Smooth muscle cell (in vitro differentiated cells): ENCODE results near the gene SLC35A2. TPM values are rescaled to one million over a fixed set of nuclear protein-coding genes. Genes with fewer than 3 reads are reported as not detected.

Source experiments
- DNase-seq: peaks from one replicate; lab custom pipeline; 2025; ENCODE audit not compliant: unreplicated experiment; lab: John Stamatoyannopoulos, UW
- H2AFZ ChIP-seq: fragments of 200-600 bp; sonication (generic); 2 replicates; pipeline ENCODE4 v1.6.0; 2016; ENCODE audit warnings: antibody characterized with exemption, low read depth, mild to moderate bottlenecking
- H3F3A ChIP-seq: fragments of 200-600 bp; sonication (generic); 2 replicates; pipeline ENCODE4 v1.6.0; 2017; ENCODE audit warnings: antibody characterized with exemption, low read depth
- H3K27ac ChIP-seq: fragments of 200-600 bp; sonication (generic); 2 replicates; pipeline ENCODE4 v1.5.1; 2016; ENCODE audit warnings: low read depth, mild to moderate bottlenecking
- H3K27me3 ChIP-seq: fragments of 200-600 bp; sonication (generic); 2 replicates; pipeline ENCODE4 v1.6.1; 2016; ENCODE audit warnings: low read depth, mild to moderate bottlenecking
- H3K36me3 ChIP-seq: fragments of 200-600 bp; sonication (generic); 2 replicates; pipeline ENCODE4 v1.5.1; 2016; ENCODE audit warnings: low read depth
- H3K4me1 ChIP-seq: fragments of 200-600 bp; sonication (generic); 2 replicates; pipeline ENCODE4 v1.5.1; 2016; ENCODE audit warnings: low read depth
- H3K4me2 ChIP-seq: fragments of 200-600 bp; sonication (generic); 2 replicates; pipeline ENCODE4 v1.6.0; 2016; ENCODE audit warnings: mild to moderate bottlenecking
- H3K4me3 ChIP-seq: fragments of 200-600 bp; sonication (generic); 2 replicates; pipeline ENCODE4 v1.5.1; 2016; ENCODE audit warnings: mild to moderate bottlenecking
- H3K79me2 ChIP-seq: fragments of 200-600 bp; sonication (generic); 2 replicates; pipeline ENCODE4 v1.6.0; 2016; ENCODE audit warnings: low read depth, mild to moderate bottlenecking
- H3K9ac ChIP-seq: fragments of 200-600 bp; sonication (generic); 2 replicates; pipeline ENCODE4 v1.6.0; 2016; ENCODE audit warnings: low read depth
- H3K9me3 ChIP-seq: fragments of 200-600 bp; sonication (generic); replicated peaks from 2 replicates; pipeline ENCODE4 v1.5.1; 2016; ENCODE audit warnings: low read depth
- H4K20me1 ChIP-seq: fragments of 200-600 bp; sonication (generic); 2 replicates; pipeline ENCODE4 v1.6.0; 2016; ENCODE audit warnings: low read depth
- CTCF ChIP-seq: fragments of 200-600 bp; sonication (generic); IDR thresholded peaks from 2 replicates; pipeline ENCODE4 v1.5.1; 2017; ENCODE audit warnings: borderline replicate concordance, mild to moderate bottlenecking, antibody characterized with exemption; ENCODE audit not compliant: insufficient read depth, poor library complexity, severe bottlenecking
- WGBS: methylation state at CpG from one replicate; pipeline ENCODE4 v1.1.7; 2016; ENCODE audit warnings: low lambda C conversion rate; 5-methylcytosine and 5-hydroxymethylcytosine counted together
- polyA plus RNA-seq: library from polyadenylated mRNA; unstranded; fragments of >200 nt; fragmentation: Nextera tagmentation; extraction: Ambion mirVana; gene quantifications from 2 replicates; pipeline ENCODE4 v1.2.1, GENCODE V29; 2016
- total RNA-seq: library from RNA; depleted of rRNA; stranded (reverse); fragments of >200 nt; gene quantifications from 2 replicates; pipeline ENCODE4 v1.2.3, GENCODE V29; 2014

SLC35A2 gene
- total and polyA plus RNA-seq, 2 experiments from 2014 or later = 72.0 to 98.2 TPM

GRCh38 chrX:48934581-48935300 is 23.3 kb upstream of the SLC35A2 start:
- Histone ChIP-seq H3K9me3 (no peaks in the 10 kb centered on the region), H3K27ac (no peak overlapping the region)
- TF ChIP-seq CTCF = no peak

DNA sequence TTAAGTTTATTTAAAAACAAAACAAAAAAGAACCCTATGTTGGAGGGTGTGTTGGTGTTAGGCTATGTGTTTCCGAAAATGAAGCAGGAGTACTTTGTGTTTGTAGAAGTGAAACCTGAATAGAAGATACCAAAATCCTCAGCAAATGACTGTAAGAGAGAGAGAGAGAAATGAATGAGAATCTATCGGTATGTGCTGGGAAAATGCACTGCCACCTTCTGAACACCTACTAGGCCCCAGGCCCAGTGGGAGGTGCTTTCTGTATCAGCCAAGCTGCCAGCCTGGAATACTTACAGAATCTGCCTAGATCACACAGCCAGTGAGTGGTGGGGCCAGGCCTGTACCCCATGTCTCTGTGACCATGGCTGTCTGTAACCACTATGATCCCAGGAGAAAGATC is 22.3 kb upstream of the SLC35A2 start:
- H3K4me3 ChIP-seq = no peak overlapping the region
- no peaks in the 10 kb centered on the region for H3F3A ChIP-seq
- no peak for DNase-seq
- H4K20me1 ChIP-seq = peaks cover 22% of the 10 kb centered on the region
- no peak overlapping the region for H3K27ac ChIP-seq
- H3K4me2 ChIP-seq = no peak overlapping the region
- H3K36me3 ChIP-seq = no peaks in the 10 kb centered on the region
- TF ChIP-seq CTCF = no peak
- no peaks in the 10 kb centered on the region for H3K79me2 ChIP-seq
- no peaks in the 10 kb centered on the region for H3K4me1 ChIP-seq
- H3K27me3 ChIP-seq = no peaks in the 10 kb centered on the region
- no peak overlapping the region for H2AFZ ChIP-seq
- 97% methylated on average over 2 of the region's 2 CpGs for WGBS
- H3K9ac ChIP-seq = no peak overlapping the region
- H3K9me3 ChIP-seq = no peaks in the 10 kb centered on the region

More at GRCh38 chrX:48934581-48935300, 23.3 kb upstream of the SLC35A2 start:
- Histone ChIP-seq H3K4me2 (no peak overlapping the region), H3K4me3 (no peak overlapping the region), H3K9ac (no peak overlapping the region), H2AFZ (no peak overlapping the region), H3K79me2 (no peaks in the 10 kb centered on the region), H3K27me3 (no peaks in the 10 kb centered on the region), H4K20me1 (peaks cover 32% of the 10 kb centered on the region), H3K36me3 (no peaks in the 10 kb centered on the region), H3F3A (no peaks in the 10 kb centered on the region), H3K4me1 (no peaks in the 10 kb centered on the region)
- no peak for DNase-seq
- 83% methylated on average over 7 of the region's 7 CpGs for WGBS

DNA sequence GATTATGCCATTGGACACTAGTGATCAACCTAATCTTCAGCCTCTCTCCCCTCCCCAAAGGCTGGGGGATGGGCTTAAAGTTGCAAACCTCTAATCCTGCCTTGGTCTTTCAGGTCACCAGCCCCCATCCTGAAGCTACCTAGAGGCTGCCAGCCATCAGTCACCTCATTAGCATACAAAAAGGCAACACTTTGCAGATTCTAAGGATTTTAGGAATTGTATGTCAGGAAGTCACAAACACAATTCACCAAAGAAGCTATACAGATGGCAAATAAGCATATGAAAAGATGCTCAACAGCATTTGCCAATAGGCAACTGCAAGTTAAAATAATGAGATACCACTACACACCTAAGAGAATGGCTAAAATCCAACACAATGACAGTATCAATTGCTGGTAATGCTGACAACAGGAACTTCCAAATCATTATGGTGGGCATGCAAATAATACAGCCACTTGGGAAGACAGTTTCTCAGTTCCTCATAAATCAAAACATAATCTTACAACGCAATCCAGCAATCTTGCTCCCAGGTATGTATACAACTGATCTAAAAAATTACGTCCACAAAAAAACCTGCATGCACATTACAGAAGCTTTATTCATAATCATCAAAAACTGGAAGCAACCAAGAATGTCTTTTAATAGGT is 16.4 kb upstream of the SLC35A2 start:
- H3K79me2 ChIP-seq = peaks cover 3% of the 10 kb centered on the region
- H4K20me1 ChIP-seq = peaks cover 15% of the 10 kb centered on the region
- no peak overlapping the region for H3K27ac ChIP-seq
- no peak overlapping the region for H3K4me3 ChIP-seq
- no peaks in the 10 kb centered on the region for H3F3A ChIP-seq
- H3K36me3 ChIP-seq = no peaks in the 10 kb centered on the region
- no peak for TF ChIP-seq CTCF
- no peak overlapping the region for H2AFZ ChIP-seq
- H3K9ac ChIP-seq = no peak overlapping the region
- DNase-seq = no peak
- H3K27me3 ChIP-seq = no peaks in the 10 kb centered on the region
- 75% methylated on average over 2 of the region's 2 CpGs for WGBS
- no peaks in the 10 kb centered on the region for H3K9me3 ChIP-seq
- H3K4me1 ChIP-seq = peaks cover 6% of the 10 kb centered on the region
- H3K4me2 ChIP-seq = no peak overlapping the region
